ENCODE results near the gene VEGFD.

- no peak for TF ChIP-seq STAG1 (CRISPR knock-in tag; IDR thresholded peaks at IDR 0.05; ENCODE audit: borderline replicate concordance)
- TF ChIP-seq YY1 (IDR thresholded peaks at IDR 0.05; ENCODE audit: borderline replicate concordance in 1 of 3, control insufficient read depth in 1 of 3, extremely low read depth in 1 of 3, insufficient read depth in 3 of 3, insufficient read length in 1 of 3, insufficient replicate concordance in 2 of 3, low read depth in 1 of 3, low read length in 2 of 3): no peak
- TF ChIP-seq RAD21 (CRISPR knock-in tag; conservative IDR thresholded peaks at IDR 0.05 in 1 of 2, IDR thresholded peaks at IDR 0.05 in 1 of 2): no peak
- no peak for TF ChIP-seq GTF2F1 (IDR thresholded peaks at IDR 0.05; ENCODE audit: low read depth, low read length)
- no peak for TF ChIP-seq EGR1 (conservative IDR thresholded peaks at IDR 0.05)
Measured at GRCh38 chrX:15413101-15413500, 28.9 kb upstream of the VEGFD start.
